ENCODE measurements around the gene KLHDC4. TPM values are rescaled to one million over a fixed set of nuclear protein-coding genes. Genes with fewer than 3 reads are reported as not detected.

KLHDC4 gene
- total RNA-seq, 3 donors from 2014 or later (not counting 1 experiment from before 2014, with no cell fraction given), result 210 to 311 (median 210) TPM

GRCh38 chr16:87687998-87688529 is 77.7 kb downstream of the KLHDC4 start:
- Mint-ChIP-seq H3K4me3 (no peak overlapping the region), H3K27ac (no peak overlapping the region), H3K36me3 (no peaks in the 10 kb centered on the region), H3K27me3 (ENCODE audit: low read depth in 2 of 2) (no peaks in the 10 kb centered on the region), H3K4me1 (peaks cover 0 to 4% of the 10 kb centered on the region in 2 donors), H3K9me3 (no peaks in the 10 kb centered on the region)
- intact Hi-C loops (cut with micrococcal nuclease), result no loop called here
- Histone ChIP-seq H3K27me3 (ENCODE audit: control insufficient read depth, insufficient read depth, low read length) (no peaks in the 10 kb centered on the region), H3K9me3 (ENCODE audit: control insufficient read depth, insufficient read depth, low read length) (no peaks in the 10 kb centered on the region), H3K4me3 (ENCODE audit: low read length) (no peak overlapping the region), H3K36me3 (ENCODE audit: control insufficient read depth, insufficient read depth, low read length) (no peaks in the 10 kb centered on the region), H3K27ac (ENCODE audit: low read length) (no peak overlapping the region), H3K4me1 (ENCODE audit: control insufficient read depth, insufficient read depth, low read length) (peaks cover 8% of the 10 kb centered on the region)
- TF ChIP-seq CTCF (IDR thresholded peaks at IDR 0.05), result no peak
- ATAC-seq, result no peak
- WGBS (ENCODE audit: insufficient coverage), result 86% methylated on average over 14 of the region's 14 CpGs
- DNase-seq, result no peak

GRCh38 chr16:87687126-87687910 is 78.5 kb downstream of the KLHDC4 start:
- Mint-ChIP-seq H3K4me1 (peaks cover 0 to 5% of the 10 kb centered on the region in 2 donors), H3K36me3 (no peaks in the 10 kb centered on the region), H3K27me3 (ENCODE audit: low read depth in 2 of 2) (no peaks in the 10 kb centered on the region), H3K4me3 (no peak overlapping the region), H3K9me3 (no peaks in the 10 kb centered on the region), H3K27ac (no peak overlapping the region)
- TF ChIP-seq CTCF (IDR thresholded peaks at IDR 0.05), result no peak
- 67% methylated on average over 31 of the region's 31 CpGs for WGBS (ENCODE audit: insufficient coverage)
- intact Hi-C loops (cut with micrococcal nuclease), result no loop called here
- no peaks in the 10 kb centered on the region for H3K9me3 ChIP-seq (ENCODE audit: control insufficient read depth, insufficient read depth, low read length)
- DNase-seq (no peak), ATAC-seq (no peak)
- H3K27ac ChIP-seq (ENCODE audit: low read length), result no peak overlapping the region
- H3K4me1 ChIP-seq (ENCODE audit: control insufficient read depth, insufficient read depth, low read length), result peaks cover 10% of the 10 kb centered on the region
- H3K36me3 ChIP-seq (ENCODE audit: control insufficient read depth, insufficient read depth, low read length), result no peaks in the 10 kb centered on the region
- no peak overlapping the region for H3K4me3 ChIP-seq (ENCODE audit: low read length)
- H3K27me3 ChIP-seq (ENCODE audit: control insufficient read depth, insufficient read depth, low read length), result no peaks in the 10 kb centered on the region

- Mint-ChIP-seq H3K9me3 (no peaks in the 10 kb centered on the region), H3K4me1 (peaks cover 0 to 9% of the 10 kb centered on the region in 2 donors), H3K27ac (no peak overlapping the region), H3K36me3 (no peaks in the 10 kb centered on the region), H3K27me3 (ENCODE audit: low read depth in 2 of 2) (no peaks in the 10 kb centered on the region), H3K4me3 (no peak overlapping the region)
- DNase-seq (no peak), ATAC-seq (no peak)
- H3K27me3 ChIP-seq (ENCODE audit: control insufficient read depth, insufficient read depth, low read length), result no peaks in the 10 kb centered on the region
- TF ChIP-seq CTCF (IDR thresholded peaks at IDR 0.05), result no peak
- H3K27ac ChIP-seq (ENCODE audit: low read length), result no peak overlapping the region
- H3K36me3 ChIP-seq (ENCODE audit: control insufficient read depth, insufficient read depth, low read length), result no peaks in the 10 kb centered on the region
- peaks cover 14% of the 10 kb centered on the region for H3K4me1 ChIP-seq (ENCODE audit: control insufficient read depth, insufficient read depth, low read length)
- intact Hi-C loops (cut with micrococcal nuclease), result no loop called here
- 74% methylated on average over 13 of the region's 13 CpGs for WGBS (ENCODE audit: insufficient coverage)
- no peak overlapping the region for H3K4me3 ChIP-seq (ENCODE audit: low read length)
- H3K9me3 ChIP-seq (ENCODE audit: control insufficient read depth, insufficient read depth, low read length), result no peaks in the 10 kb centered on the region
These were observed 79.1 kb downstream of the KLHDC4 start for GRCh38 chr16:87686697-87687096.

Measured in natural killer cell (primary cell).